Kidney epithelial cell (primary cell): ENCODE measurements around the gene HDAC9. TPM values are rescaled to one million over a fixed set of nuclear protein-coding genes. Genes with fewer than 3 reads are reported as not detected.
"Not testable (repeated sequence)": the region's sequence is repeated elsewhere in the genome, so short reads cannot be mapped to it uniquely, and the experiment has no call there.

Experiments used
- DNase-seq: peaks from one replicate; pipeline ENCODE4 v3.0.0-alpha.2; 2010; ENCODE audit warnings: low read depth
- H3K27me3 ChIP-seq: 2 replicates; pipeline ENCODE4 v1.6.0; 2011; ENCODE audit warnings: low read length; ENCODE audit not compliant: control insufficient read depth, insufficient read depth
- H3K36me3 ChIP-seq: 2 replicates; pipeline ENCODE4 v1.5.1; 2011; ENCODE audit warnings: low read length; ENCODE audit not compliant: control insufficient read depth, insufficient read depth
- H3K4me3 ChIP-seq: 2 replicates; pipeline ENCODE4 v1.5.1; 2011; ENCODE audit warnings: low read depth, mild to moderate bottlenecking, control low read depth, low read length
- total RNA-seq: library from RNA; depleted of rRNA; stranded (reverse); fragments of >200 nt; gene quantifications from 2 replicates; pipeline ENCODE4 v1.2.3, GENCODE V29; 2015
- TF ChIP-seq, protein P1 (sequence below): IDR thresholded peaks from 2 replicates; pipeline ENCODE4 v1.5.1; 2011; ENCODE audit warnings: mild to moderate bottlenecking, moderate library complexity, low read length, control low read depth, inconsistent platforms; ENCODE audit not compliant: insufficient read depth, poor library complexity, severe bottlenecking

The HDAC9 gene
- total RNA-seq, 1 donor from 2014 or later = 84.5 TPM

DNA sequence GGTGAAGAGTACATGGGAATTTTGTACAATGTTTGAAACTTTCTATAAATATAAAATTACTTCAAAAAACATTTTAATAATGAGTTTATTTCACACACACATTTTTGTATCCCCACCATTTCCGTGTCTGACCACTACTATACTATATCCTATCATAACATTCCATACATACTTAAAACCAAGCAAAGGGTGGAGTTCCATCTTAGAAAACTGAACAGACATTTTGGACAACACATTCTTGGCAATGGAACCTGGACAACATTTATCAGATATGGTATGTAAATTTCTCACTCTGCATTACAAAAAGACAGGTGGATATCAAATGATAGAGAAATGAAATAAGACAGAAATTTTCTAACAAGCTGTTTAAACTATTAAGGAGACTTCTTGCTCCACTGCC, 453.0 kb downstream of the HDAC9 start:
- Histone ChIP-seq H3K27me3 (no peaks in the 10 kb centered on the region), H3K4me3 (no peak overlapping the region), H3K36me3 (no peaks in the 10 kb centered on the region)
- TF ChIP-seq, protein P1, sequence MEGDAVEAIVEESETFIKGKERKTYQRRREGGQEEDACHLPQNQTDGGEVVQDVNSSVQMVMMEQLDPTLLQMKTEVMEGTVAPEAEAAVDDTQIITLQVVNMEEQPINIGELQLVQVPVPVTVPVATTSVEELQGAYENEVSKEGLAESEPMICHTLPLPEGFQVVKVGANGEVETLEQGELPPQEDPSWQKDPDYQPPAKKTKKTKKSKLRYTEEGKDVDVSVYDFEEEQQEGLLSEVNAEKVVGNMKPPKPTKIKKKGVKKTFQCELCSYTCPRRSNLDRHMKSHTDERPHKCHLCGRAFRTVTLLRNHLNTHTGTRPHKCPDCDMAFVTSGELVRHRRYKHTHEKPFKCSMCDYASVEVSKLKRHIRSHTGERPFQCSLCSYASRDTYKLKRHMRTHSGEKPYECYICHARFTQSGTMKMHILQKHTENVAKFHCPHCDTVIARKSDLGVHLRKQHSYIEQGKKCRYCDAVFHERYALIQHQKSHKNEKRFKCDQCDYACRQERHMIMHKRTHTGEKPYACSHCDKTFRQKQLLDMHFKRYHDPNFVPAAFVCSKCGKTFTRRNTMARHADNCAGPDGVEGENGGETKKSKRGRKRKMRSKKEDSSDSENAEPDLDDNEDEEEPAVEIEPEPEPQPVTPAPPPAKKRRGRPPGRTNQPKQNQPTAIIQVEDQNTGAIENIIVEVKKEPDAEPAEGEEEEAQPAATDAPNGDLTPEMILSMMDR = no peak
- no peak for DNase-seq

DNA sequence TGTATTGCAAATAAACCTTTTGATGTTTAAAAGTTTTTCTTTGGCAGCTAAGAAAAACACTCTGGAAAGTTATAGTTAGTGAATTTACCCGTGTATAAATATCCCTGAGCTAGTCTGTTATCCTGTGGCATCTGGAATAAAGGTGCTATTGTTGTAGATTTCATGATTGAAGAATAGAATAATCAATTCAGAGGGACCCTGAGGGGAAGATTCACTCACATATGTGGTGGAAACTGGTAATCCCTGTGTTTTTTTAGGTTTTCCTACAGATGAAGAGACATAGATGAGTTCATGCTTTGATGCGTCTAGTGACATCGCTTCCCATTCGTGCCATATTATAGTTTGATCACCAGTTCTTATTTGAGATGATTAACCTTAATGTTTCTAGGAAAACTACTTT, 457.3 kb downstream of the HDAC9 start:
- Histone ChIP-seq H3K4me3 (no peak overlapping the region), H3K36me3 (no peaks in the 10 kb centered on the region), H3K27me3 (no peaks in the 10 kb centered on the region)
- TF ChIP-seq, protein P1 = no peak
- DNase-seq = no peak

DNA sequence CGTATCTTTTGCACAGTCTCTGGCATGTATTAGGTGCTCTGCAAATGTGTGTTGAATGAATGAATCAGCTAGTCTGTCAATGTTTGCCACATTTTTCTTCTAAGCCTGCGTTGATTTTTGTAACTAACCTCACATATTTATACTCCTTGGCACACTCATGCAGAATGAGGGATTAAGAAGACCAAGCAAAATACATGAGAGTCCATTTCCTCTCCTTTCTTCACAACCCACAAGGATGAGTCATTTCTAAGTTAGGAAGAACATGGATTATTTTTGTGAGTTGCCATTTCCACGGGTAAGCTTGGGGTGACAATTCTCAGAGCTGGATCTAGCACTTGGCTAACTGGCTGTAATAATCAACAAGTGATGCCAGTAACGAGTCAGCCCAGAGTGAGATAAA, 463.1 kb downstream of the HDAC9 start:
- TF ChIP-seq, protein P1 = no peak

DNA sequence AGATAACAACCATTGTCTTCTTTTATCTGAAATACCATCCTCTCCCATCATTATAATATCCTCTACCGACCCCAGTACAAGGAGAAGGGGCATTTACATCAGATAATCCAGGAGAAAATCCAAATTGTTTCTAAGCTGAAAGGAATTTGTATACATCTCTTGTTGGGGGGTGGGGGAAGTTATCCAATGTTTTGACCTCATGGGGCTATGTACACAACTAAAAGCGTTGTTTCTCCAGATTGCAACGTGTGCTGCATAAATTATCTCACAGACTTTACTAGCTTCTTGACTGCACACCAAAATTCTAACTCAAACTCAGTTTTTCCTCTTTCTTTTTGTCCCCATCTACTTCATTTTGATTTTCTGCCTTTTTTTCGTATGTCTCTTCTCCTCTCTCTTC, 465.2 kb downstream of the HDAC9 start:
- Histone ChIP-seq H3K27me3 (no peaks in the 10 kb centered on the region), H3K36me3 (no peaks in the 10 kb centered on the region), H3K4me3 (no peak overlapping the region)
- TF ChIP-seq, protein P1 = no peak
- no peak for DNase-seq

More for the DNA sequence above, 463.1 kb downstream of the HDAC9 start:
- no peak overlapping the region for H3K4me3 ChIP-seq
- no peaks in the 10 kb centered on the region for H3K36me3 ChIP-seq
- DNase-seq = no peak
- no peaks in the 10 kb centered on the region for H3K27me3 ChIP-seq

DNA sequence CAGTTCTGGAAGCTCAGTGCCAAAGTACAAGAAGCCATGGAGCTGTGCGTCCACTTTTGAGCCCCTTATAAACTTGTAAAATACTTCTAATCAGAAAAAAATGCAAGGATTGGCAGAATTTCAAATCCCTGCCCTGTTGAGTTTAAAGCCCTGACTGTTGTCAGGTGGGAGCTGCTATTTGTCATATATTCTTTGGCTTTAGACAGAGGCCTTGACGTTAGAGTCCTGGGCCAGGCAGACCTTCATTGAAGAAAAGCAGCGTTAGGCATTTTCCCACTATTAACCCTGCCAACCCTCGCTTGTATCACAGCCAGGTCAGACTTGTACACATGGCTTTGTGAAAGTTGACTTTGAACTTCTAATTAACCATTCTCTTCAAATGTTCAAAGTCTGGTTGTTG, 466.5 kb downstream of the HDAC9 start:
- Histone ChIP-seq H3K4me3 (no peak overlapping the region), H3K36me3 (no peaks in the 10 kb centered on the region), H3K27me3 (no peaks in the 10 kb centered on the region)
- no peak for DNase-seq
- TF ChIP-seq, protein P1 = no peak

DNA sequence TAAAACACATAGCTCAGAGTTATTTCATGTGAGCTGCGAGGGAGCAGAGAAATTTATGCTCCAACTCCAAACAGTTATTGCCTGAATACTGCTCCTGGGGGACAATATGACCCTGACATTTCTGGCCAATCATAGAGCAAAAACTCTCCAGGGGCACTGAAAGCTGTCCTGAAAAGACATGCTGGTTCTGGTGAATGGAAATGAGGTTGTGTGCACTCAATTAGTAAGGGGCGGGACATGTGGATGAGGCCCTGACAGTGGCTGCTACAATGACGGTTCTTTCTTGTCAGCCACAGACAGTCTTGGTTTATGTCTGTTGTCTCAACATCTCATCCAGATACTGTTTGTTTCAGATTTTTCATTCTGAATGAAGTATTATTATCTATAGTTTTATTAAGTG, 470.1 kb downstream of the HDAC9 start:
- Histone ChIP-seq H3K4me3 (no peak overlapping the region), H3K36me3 (no peaks in the 10 kb centered on the region), H3K27me3 (no peaks in the 10 kb centered on the region)
- no peak for DNase-seq
- TF ChIP-seq, protein P1 = no peak

DNA sequence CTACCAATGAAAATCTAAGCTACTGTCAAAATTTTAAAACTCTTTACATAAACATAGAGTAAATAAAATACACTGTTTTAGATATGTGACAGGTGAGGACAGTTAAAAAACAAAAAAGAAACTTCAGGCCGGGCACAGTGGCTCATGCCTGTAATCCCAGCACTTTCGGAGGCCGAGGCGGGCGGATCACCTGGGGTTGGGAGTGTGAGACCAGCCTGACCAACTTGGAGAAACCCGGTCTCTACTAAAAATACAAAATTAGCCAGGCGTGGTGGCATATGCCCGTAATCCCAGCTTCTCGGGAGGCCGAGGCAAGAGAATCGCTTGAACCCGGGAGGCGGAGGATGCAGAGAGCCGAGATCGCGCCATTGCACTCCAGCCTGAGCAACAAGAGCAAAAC, 472.2 kb downstream of the HDAC9 start:
- DNase-seq, H3K27me3 ChIP-seq, H3K4me3 ChIP-seq, H3K36me3 ChIP-seq: not testable (repeated sequence)
